TTC549 (cell line): Measurements from ENCODE around the gene KLF1.
"Not testable (repeated sequence)": the region's sequence is repeated elsewhere in the genome, so short reads cannot be mapped to it uniquely, and the experiment has no call there.

Experiments
- FAIRE-seq: peaks from 2 replicates; lab custom pipeline; 2012; peaks lifted over from hg19 to GRCh38; lab: Jason Lieb, UNC

The KLF1 gene

GRCh38 chr19:12867120-12868099, 19.6 kb downstream of the KLF1 start:
- FAIRE-seq: no peak

- FAIRE-seq: no peak
Observed at GRCh38 chr19:12866416-12867119, 20.4 kb downstream of the KLF1 start.

- FAIRE-seq: no peak
Observed at GRCh38 chr19:12865746-12866415, 21.1 kb downstream of the KLF1 start.

GRCh38 chr19:12864721-12865715, 22.0 kb downstream of the KLF1 start:
- no peak for FAIRE-seq

DNA sequence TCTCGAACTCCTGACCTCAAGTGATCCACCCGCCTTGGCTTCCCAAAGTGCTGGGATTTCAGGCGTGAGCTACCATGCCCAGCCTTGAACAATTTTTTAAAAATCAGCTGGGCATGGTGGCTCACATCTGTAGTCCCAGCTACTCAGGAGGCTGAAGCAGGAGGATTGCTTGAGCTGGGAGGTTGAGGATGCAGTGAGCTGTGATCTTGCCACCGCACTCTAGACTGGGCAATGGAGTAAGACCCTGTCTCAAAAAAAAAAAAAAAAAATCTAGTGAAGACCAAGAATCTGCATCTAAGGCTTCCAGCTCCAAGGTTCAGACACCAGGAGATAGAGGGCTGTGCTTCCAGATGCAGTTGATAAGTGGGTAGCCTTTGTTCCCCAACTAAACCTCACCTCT, 22.9 kb downstream of the KLF1 start:
- no peak for FAIRE-seq

GRCh38 chr19:12859546-12859945, 27.5 kb downstream of the KLF1 start:
- FAIRE-seq: no peak

GRCh38 chr19:12858041-12858928, 28.7 kb downstream of the KLF1 start:
- no peak for FAIRE-seq

GRCh38 chr19:12856653-12857052, 30.3 kb downstream of the KLF1 start:
- no peak for FAIRE-seq

GRCh38 chr19:12847159-12848139, 39.6 kb downstream of the KLF1 start:
- no peak for FAIRE-seq

DNA sequence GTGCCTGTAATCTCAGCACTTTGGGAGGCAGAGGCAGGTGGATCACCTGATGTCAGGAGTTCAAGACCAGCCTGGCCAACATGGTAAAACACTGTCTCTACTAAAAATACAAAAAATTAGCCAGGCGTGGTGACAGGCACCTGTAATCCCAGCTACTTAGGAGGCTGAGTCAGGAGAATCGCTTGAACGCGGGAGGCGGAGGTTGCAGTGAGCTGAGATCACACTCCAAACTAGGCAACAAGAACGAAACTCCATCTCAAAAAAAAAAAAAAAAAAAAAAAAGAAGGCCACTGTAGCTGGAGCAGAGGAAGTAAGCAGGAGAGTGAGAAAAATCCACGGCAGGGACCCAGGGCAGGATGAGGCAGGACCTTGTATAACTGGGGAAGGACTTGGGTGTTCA, 40.4 kb downstream of the KLF1 start:
- FAIRE-seq: not testable (repeated sequence)

DNA sequence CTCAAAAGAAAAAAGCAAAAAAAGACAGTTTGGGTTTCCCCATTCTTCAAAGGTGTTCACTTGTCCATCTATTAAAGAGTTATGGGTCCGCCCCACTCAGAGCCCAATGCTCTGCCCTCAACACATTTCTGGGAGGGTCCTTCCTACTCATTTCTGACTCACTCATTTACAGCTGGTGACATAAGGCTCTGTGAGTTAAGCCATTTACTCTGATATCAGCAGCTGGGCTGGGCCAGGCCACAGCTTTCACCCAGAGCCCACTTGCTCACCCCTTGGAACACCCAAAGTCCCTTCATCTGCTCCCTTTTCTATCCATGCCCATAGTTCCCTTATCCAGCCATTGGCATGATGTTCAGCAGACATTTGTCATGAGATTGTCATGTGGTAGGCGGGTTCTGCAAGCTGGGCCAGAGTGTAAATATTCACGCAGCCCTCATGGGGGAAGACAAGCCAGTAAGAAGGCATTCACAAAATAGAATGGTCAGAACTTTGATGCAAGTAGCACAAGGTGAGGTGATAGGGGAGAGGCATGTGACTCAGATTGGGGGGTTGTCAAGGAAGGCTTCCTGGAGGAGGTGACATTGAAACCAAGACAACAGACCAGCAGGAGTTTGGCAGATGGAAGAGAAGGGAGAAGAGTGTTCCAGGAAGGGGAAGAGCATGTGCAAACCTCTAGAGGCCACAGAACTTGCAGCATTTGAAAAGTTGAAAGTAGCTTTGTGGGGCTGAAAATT, 42.8 kb downstream of the KLF1 start:
- no peak for FAIRE-seq

DNA sequence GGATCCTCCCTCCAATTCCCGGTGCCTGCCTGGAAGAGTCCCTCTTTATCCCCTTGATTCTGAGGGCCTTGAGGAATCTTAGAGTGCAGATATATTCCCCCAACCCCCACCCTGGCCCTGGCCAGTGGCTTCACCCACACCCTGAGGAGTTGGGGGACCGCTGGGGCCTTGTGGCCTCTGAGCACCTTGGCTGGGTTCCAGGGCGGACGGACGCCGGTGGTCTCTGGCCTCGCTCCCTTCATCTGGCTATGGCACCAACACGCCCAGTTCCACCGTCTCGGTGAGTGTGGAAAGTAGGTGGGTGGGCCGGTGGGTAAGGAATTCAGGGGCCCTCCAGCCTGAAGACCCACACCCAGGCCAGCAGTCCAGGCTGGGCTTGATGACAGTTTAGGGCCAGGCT, 43.7 kb downstream of the KLF1 start:
- no peak for FAIRE-seq

- no peak for FAIRE-seq
Observed at GRCh38 chr19:12842511-12842910, 44.5 kb downstream of the KLF1 start.

DNA sequence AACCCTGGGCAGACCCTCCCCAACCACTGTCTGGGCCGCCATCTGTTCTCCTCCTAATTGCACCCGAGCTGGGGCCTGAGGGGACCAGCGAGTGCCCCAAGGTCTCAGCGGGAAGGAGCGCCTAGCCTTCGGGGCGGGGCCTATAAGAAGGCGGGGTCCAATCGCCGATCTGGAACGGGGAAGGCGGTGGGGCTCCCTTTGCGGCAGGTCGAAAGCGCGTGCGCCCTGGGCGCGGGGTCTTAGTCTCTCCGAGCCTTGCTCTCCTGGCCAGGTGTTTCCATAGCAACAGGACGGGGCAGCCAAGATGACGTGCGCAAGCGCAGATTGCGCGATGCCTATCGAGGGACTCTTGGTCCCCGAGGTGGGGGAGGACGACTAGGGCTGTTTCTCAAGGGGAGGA, 45.9 kb downstream of the KLF1 start:
- no peak for FAIRE-seq

DNA sequence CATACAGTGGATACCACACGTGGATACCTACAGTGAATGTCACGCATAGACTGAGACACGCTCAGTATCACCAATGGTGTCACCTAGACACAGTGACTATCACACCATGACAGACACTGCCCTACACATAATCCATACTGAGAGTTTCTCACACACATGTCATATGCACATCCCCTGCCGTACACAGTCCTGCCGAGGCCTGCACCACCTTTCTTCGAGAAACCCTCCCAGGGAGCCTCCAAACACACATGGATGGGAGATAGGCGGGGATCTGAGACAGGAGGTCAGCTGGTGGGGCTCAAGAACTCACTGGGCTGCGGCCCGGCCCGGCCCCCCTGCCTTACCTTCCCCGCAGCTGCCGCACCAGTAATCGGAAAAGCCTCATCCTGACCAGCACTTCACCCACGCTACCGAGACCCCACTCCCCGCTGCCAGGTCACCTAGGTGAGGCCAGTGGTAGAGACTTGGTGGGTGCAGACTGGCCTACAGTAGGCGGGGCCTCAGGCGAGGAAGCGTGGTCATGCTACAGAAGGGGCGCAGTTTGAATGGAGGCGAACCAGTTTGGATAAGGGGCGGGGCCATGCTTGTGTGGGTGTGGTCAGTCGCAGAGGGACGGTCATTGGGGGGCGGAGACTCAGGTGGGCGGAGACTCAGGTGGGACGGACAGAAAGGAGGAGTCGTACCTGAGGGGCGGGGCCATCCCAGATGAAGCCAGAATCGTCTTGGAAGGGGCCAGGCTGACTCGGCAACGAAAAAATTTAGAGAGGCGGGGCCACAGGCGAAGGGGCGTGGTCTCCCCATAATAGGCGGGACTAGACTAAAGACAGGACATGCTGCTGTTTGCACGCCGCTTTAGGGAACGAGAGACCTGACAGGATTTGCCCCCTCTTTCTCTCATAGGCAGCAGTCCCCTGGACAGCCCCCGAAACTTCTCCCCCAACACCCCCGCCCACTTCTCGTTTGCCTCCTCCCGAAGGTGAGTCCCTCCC, 46.6 kb downstream of the KLF1 start:
- no peak for FAIRE-seq

DNA sequence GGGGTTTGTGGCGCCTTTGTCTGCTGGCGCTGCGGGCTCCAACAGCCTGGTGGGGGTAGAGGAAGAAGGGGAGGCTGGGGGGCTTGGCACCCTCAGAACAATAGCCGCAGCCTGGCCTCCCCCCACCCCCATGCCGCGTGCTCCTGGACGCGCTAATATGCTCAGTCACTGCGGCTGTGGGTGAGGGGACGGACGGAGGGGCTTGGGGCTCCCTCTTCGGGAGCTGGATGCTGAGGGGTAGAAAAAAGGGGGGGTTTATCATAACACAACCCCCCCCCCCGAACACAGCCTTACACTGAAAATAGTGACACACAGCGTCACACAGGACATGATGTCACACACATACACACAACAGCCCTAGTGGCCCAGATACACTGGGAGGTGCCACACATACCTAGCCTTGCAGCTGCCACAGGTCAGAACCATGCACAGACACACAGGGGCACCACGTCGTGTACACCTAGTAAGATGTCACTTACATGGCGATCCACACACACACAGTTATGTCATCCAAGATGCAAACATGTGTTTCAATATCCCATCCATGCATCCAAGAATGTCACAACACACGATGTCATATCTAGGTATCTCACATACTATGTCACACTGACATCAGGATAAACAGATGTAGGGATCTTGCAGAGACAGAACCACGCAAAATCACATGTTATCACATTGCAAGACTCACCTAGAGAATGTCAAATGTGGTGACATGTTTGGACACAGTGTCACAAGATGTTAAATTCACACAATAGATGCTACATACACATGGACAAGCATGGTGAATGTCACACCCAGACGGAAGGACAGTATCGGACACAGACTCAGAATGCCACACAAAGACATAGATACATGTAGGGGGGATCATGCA, 47.9 kb downstream of the KLF1 start:
- FAIRE-seq: no peak
